Caki2 (cell line): ENCODE measurements around the gene DAZAP1. TPM values are rescaled to one million over a fixed set of nuclear protein-coding genes. Genes with fewer than 3 reads are reported as not detected.

ENCODE experiments used
- DNase-seq: peaks from one replicate; pipeline ENCODE4 v3.0.0-alpha.2; 2015; ENCODE audit warnings: low read depth
- in situ Hi-C: cut with HindIII; loops from 2 replicates; pipeline ENCODE4 v1.10.0; 2016; ENCODE audit warnings: low sequenced_read_pairs, low pct_unique_long_range_greater_than_20kb, mixed read lengths
- total RNA-seq: library from RNA; depleted of rRNA; stranded (reverse); fragments of >200 nt; shearing (Covaris generic); gene quantifications from 2 replicates; pipeline ENCODE4 v1.2.3, GENCODE V29; 2014; ENCODE audit warnings: low replicate concordance

DAZAP1 gene
- total RNA-seq, 1 experiment from 2014 or later = 97.4 TPM

DNA sequence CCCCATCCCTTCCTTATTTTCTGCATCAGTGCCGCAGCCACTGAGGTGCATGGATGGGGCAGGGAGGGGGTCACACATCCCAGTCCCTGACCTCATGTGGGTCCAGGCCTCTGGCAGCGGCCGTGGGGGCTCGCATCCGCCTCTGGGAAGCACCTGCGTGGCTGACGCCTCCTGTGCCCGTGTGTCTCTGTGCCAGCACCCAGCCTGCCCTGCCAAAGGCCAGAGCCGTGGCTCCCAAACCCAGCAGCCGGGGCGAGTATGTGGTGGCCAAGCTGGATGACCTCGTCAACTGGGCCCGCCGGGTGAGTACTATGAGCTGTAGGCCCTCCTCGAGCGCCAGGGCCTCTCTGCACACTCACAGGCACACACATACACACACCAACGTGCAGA is 18.8 kb upstream of the DAZAP1 start:
- DNase-seq = no peak
- in situ Hi-C loops = no loop called here

GRCh38 chr19:1389033-1389940 is 18.1 kb upstream of the DAZAP1 start:
- in situ Hi-C loops = no loop called here
- no peak for DNase-seq

- no peak for DNase-seq
- in situ Hi-C loops = no loop called here
These were observed 16.4 kb upstream of the DAZAP1 start for GRCh38 chr19:1390890-1391423.

DNA sequence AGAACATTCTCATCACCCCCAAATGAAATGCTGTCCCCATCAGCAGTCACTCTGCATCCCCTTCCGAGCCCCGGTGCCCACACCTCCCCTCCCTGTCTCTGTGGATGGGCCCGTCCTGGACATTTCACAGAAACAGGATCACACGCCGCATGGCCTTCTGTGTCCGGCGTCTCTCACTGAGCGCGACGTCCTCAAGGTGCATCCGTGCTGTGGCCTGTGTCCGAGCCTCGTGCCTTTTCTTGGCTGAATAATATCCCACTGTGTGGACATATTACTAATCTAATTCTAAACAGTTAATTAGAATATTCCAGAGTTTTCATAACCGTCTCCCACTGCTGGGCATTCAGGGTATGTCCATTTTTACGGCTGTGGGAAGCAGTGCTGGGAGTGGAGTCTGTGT is 15.0 kb upstream of the DAZAP1 start:
- no peak for DNase-seq
- in situ Hi-C loops = no loop called here

GRCh38 chr19:1392939-1393530 is 14.4 kb upstream of the DAZAP1 start:
- in situ Hi-C loops = no loop called here
- DNase-seq = no peak

- in situ Hi-C loops = no loop called here
- no peak for DNase-seq
These were observed 13.5 kb upstream of the DAZAP1 start for GRCh38 chr19:1393841-1394240.

DNA sequence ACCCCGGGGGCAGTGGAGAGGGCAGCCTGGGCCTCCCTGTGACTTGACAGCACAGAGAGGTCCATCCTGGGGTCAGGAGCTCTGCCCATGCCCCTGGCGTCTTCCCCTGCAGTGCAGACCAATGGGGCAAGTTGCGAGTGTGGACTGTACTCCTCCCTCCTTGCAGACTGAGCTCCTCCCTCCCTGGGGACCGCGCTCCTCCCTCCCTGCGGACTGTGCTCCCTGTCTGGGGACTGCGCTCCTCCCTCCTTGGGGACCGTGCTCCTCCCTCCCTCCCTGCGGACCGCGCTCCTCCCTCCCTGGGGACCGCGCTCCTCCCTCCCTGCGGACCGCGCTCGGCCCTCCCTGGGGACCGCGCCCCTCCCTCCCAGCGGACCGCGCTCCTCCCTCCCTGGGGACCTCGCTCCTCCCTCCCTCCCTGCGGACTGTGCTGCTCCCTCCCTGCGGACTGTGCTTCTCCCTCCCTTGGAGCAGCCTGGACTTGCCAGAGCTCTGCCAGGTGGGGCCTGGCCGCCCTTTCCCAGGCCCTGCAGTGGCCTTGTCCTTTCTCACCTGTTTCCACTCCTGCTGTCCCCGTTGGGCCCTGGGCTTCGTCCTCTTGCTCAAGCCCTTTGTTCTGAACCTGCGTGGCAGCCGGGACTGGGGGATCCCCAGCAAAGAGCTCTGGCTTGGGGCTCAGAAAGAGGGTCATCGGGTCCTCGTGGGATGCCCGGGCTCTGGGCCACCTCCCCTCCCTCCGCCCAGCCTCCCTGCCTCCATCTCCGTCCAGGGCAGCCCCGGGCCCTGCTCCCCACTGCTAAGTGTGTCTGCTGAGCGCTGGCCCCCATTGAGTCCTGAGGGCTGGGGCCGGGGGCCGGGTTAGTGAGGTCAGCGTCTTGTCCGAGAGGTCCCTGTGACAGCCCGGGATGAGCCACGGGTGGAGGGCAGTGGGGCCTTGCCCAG is 12.9 kb upstream of the DAZAP1 start:
- in situ Hi-C loops = no loop called here
- no peak for DNase-seq

DNA sequence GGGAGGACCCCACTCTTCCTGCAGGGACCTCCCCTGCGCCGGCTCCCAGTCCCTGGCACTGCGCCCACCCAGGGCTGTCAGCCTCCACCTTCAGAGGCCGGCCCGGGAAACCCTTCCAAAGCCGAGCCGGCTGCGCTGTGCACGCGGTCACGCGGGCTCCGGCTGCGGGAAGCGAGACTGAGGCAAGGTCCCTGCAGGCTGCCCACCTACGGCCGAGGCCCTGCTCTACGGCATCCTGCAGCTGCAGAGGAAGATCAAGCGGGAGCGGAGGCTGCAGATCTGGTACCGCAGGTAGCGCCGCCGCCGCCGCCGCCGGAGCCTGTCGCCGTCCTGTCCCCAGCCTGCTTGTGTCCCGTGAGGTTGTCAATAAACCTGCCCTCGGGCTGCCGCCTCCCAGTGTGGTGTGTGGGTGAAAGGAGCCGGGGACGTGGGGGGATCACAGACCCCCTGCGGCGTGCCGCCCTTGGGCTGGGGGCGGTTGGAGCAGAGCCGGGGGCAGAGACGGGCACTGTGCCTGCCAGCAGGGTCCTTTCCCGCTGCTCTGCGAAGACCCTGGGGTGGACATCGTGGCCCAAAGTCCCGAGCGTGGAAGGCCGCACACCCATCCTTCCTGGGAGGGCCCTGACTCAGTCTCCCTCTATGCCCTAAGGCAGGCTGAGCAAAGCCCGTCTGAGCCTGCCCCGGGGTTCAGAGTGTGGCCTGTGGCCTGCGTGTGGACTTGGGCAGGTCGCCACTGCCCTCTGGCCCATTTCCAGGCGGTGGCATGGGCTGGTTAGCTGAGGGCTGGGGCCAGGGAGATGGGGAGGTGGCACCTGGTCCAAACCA is 12.0 kb upstream of the DAZAP1 start:
- no peak for DNase-seq
- in situ Hi-C loops = no loop called here

GRCh38 chr19:1396019-1396767 is 11.2 kb upstream of the DAZAP1 start:
- DNase-seq = no peak
- in situ Hi-C loops = no loop called here

DNA sequence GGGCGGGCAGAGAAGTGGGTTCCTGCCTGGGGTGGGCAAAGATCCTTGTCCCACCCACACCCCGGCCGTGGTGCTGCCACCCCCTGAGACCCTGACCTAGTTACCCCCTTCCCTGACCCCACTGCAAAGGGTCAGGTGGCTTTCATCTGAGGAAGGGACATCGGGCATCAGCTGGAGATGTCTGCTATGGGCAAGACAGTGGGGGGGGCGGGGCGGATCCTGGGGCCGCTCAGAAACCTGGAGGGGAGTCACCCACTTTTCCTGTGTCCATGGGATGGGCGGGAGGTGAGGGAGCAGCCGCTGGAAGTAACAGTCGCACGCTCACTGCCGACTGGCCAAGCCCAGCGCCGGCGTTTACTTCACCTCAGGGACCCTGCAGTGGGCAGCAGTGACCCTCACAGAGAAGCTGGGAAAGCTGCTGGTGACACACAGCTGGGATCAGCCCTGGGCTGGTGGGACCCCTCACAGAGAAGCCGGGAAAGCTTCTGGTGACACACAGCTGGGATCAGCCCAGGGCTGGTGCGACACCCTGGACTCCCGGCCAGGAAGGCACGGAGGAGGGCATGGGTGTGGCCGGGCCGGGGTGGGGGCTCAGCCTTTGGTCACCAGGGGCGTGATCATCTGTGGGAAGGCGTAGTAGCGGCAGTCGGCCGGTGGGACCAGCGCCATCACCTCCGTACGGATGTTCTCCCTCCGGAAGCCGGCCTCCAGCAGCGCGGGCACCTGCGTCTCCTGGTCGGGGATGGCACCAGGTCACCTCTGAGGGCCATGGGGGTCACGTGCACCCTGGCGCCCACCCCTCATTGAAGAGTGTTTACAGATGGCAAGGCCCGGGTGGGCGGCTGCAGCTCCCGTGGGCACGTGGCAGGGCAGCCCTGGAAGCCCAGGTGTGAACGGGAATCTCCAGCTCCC is 10.4 kb upstream of the DAZAP1 start:
- in situ Hi-C loops = no loop called here

GRCh38 chr19:1397838-1398237 is 9.5 kb upstream of the DAZAP1 start:
- DNase-seq = no peak
- in situ Hi-C loops = no loop called here

More for the DNA sequence above, 10.4 kb upstream of the DAZAP1 start:
- DNase-seq = no peak

GRCh38 chr19:1399079-1399478 is 8.3 kb upstream of the DAZAP1 start:
- no peak for DNase-seq
- in situ Hi-C loops = no loop called here

DNA sequence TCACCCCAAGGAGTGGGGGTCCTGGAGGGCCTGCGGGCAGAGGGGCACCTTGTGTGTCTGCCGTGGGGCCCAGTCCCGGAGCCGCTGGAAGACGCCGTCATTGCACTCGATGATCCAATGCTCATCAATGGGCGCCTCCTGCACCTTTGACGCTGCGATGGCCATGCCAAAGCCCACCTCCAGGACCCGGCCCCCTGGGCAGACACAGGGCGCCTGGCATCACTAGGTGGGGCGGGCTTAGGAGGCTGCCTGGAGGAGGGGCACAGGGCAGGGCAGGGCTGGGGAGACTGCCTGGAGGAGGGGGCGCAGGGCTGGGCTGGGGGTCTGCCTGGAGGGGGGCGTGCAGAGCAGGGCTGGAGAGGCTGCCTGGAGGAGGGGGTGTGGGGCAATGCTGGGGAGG is 7.6 kb upstream of the DAZAP1 start:
- in situ Hi-C loops = no loop called here
- DNase-seq = no peak

- DNase-seq = no peak
- in situ Hi-C loops = no loop called here
These were observed 6.9 kb upstream of the DAZAP1 start for GRCh38 chr19:1400281-1401137.

- DNase-seq = no peak
- in situ Hi-C loops = no loop called here
These were observed 6.1 kb upstream of the DAZAP1 start, which contains the start of gene GAMT for GRCh38 chr19:1401138-1401888. Gene GAMT, minus strand, starts transcription at chr19:1401542. Its CDS starts 66 bp downstream, at chr19:1401476.
